HepG2 (cell line): ENCODE measurements around the gene SAMD9L.

Experiments
- CTCF ChIP-seq: sonication (generic); formaldehyde crosslinking; IDR thresholded peaks from 2 replicates; pipeline ENCODE4 v1.5.0; 2020; ENCODE audit warnings: mild to moderate bottlenecking, missing genetic modification reagents, moderate library complexity
- EZH2 ChIP-seq: conservative IDR thresholded peaks from 2 replicates; pipeline ENCODE4 v1.6.1; 2012; ENCODE audit warnings: mild to moderate bottlenecking, low read depth, low read length, moderate library complexity
- FOSL1 ChIP-seq: sonication (generic); formaldehyde crosslinking; IDR thresholded peaks from 2 replicates; pipeline ENCODE4 v1.9.0; 2021; ENCODE audit warnings: missing genetic modification reagents, borderline replicate concordance
- FOXP1 ChIP-seq, 2 experiments: fragments of 450-650 bp in 1 of 2; IDR thresholded peaks; 2 replicates each; pipeline ENCODE4 v1.6.1; 2017 to 2018; ENCODE audit warnings: antibody characterized with exemption in 1 of 2
- NFRKB ChIP-seq: fragments of 450-650 bp; IDR thresholded peaks from 2 replicates; pipeline ENCODE4 v1.6.1; 2017
- NR2F2 ChIP-seq: IDR thresholded peaks from 2 replicates; pipeline ENCODE4 v1.6.1; 2012; ENCODE audit warnings: low read depth, inconsistent platforms, borderline replicate concordance
- POLR2AphosphoS5 ChIP-seq: IDR thresholded peaks from 2 replicates; pipeline ENCODE4 v1.6.1; 2012; ENCODE audit warnings: low read depth, low read length
- ZBTB40 ChIP-seq, 2 experiments: fragments of 450-650 bp in 1 of 2; sonication (generic) in 1 of 2; formaldehyde crosslinking in 1 of 2; IDR thresholded peaks; 2 replicates each; pipeline versions ENCODE4 v1.6.1 to v1.8.0; 2016 to 2022; ENCODE audit warnings: antibody characterized with exemption in 1 of 2, mild to moderate bottlenecking in 1 of 2, missing genetic modification reagents in 1 of 2
- ZNF3 ChIP-seq: IDR thresholded peaks from 2 replicates; pipeline ENCODE4 v1.7.0; 2017; ENCODE audit warnings: inconsistent platforms
- ZNF709 ChIP-seq: sonication (generic); formaldehyde crosslinking; IDR thresholded peaks from 2 replicates; pipeline ENCODE4 v1.5.0; 2020; ENCODE audit warnings: mild to moderate bottlenecking, missing genetic modification reagents
- ZNF737 ChIP-seq: sonication (generic); formaldehyde crosslinking; IDR thresholded peaks from 2 replicates; pipeline ENCODE4 v1.5.0; 2020; ENCODE audit warnings: missing genetic modification reagents, mild to moderate bottlenecking, borderline replicate concordance

DNA sequence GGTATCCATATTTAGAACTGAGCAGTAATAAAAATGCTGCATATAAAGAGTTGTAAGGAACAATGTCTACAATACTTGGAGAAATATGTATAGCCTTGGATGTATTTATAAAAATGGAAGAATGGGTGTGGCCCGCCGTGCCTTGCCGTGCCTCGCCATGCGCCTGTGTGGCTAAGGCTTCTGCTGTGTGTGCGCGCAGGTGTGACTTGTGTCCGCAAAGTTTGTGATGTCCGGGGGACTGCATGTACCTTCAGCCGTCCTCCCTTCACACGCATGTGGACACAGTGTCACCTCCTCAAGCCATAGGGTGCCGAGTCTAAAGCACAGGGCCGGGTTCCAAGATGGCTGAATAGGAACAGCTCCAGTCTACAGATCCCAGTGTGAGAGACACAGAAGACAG is 40.2 kb downstream of the SAMD9L start:
- no peak for TF ChIP-seq EZH2
- TF ChIP-seq CTCF (CRISPR knock-in tag): no peak
- no peak for TF ChIP-seq ZNF3 (CRISPR knock-in tag)
- no peak for TF ChIP-seq NFRKB
- no peak for TF ChIP-seq FOXP1 (IDR thresholded peaks at IDR 0.05)
- TF ChIP-seq FOXP1 (CRISPR knock-in tag; IDR thresholded peaks at IDR 0.05): no peak
- TF ChIP-seq POLR2AphosphoS5: no peak
- TF ChIP-seq ZNF737 (CRISPR knock-in tag): no peak
- TF ChIP-seq NR2F2: no peak
- no peak for TF ChIP-seq FOSL1 (CRISPR knock-in tag)
- no peak for TF ChIP-seq ZBTB40 (IDR thresholded peaks at IDR 0.05)
- TF ChIP-seq ZBTB40 (CRISPR knock-in tag; IDR thresholded peaks at IDR 0.05): no peak
- no peak for TF ChIP-seq ZNF709 (CRISPR knock-in tag)
